Heart left ventricle (tissue), 13 donors: ENCODE results near the gene TKT.

Experiments used
- POLR2A ChIP-seq, 2 donors: fragments of 450-650 bp; IDR thresholded peaks; one replicate each; pipeline ENCODE4 v1.6.1; 2017; ENCODE audit warnings: antibody characterized with exemption in 2 of 2, mild to moderate bottlenecking in 2 of 2, moderate library complexity in 2 of 2
- TF ChIP-seq, protein P1 (sequence below), 12 donors: fragments of 200-600 bp; sonication (generic) in 4 of 12; IDR thresholded peaks; one replicate each; pipeline versions ENCODE4 v1.5.0 to v1.8.0; 2018 to 2022; ENCODE audit warnings: antibody characterized with exemption in 12 of 12, mild to moderate bottlenecking in 5 of 12
- donor health status: ischemic (EF 13 %, LVEDD 7.1; RV severe dilation, severe dysfunction).
- donor health status: DM: no; HTN: yes; CAD: no.
- donor health status: DM: no; HTN: no; CAD: no.
- donor health status: ischemic (EF 25% LVEDD 6.9; RV normal size, moderate dysfunction).
- donor health status: ischemic (EF 25% LVEDD 5.7; RV mildly dilated, moderate dysfunction).
- donor health status: ischemic (EF 35%, LVEDD 5.7; RV mildly dilated, moderate dysfunction).
- donor health status: nonischemic (EF 11% LVEDD 7.7; RV severe dilation, severe dysfunction).
- donor health status: DM: yes; HTN: yes; CAD: no.
- donor health status: PGD.
- donor health status: ischemic (EF 29% LVEDD 5.4; RV normal size, mild dysfunction).
- donor health status: nonischemic (EF 23%, LVEDD 6.1; RV moderate dilation, normal function).

- TF ChIP-seq, protein P1, sequence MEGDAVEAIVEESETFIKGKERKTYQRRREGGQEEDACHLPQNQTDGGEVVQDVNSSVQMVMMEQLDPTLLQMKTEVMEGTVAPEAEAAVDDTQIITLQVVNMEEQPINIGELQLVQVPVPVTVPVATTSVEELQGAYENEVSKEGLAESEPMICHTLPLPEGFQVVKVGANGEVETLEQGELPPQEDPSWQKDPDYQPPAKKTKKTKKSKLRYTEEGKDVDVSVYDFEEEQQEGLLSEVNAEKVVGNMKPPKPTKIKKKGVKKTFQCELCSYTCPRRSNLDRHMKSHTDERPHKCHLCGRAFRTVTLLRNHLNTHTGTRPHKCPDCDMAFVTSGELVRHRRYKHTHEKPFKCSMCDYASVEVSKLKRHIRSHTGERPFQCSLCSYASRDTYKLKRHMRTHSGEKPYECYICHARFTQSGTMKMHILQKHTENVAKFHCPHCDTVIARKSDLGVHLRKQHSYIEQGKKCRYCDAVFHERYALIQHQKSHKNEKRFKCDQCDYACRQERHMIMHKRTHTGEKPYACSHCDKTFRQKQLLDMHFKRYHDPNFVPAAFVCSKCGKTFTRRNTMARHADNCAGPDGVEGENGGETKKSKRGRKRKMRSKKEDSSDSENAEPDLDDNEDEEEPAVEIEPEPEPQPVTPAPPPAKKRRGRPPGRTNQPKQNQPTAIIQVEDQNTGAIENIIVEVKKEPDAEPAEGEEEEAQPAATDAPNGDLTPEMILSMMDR (IDR thresholded peaks at IDR 0.05), result no peak
- TF ChIP-seq POLR2A (IDR thresholded peaks at IDR 0.05), result no peak
Measured at GRCh38 chr3:53242155-53242554, 13.7 kb downstream of the TKT start.
